Effector memory CD4-positive, alpha-beta T cell (primary cell): Measurements from ENCODE around the gene BCKDHA.
"Not testable (repeated sequence)": the region's sequence is repeated elsewhere in the genome, so short reads cannot be mapped to it uniquely, and the experiment has no call there.

Experiments used
- DNase-seq, 3 donors: peaks; one replicate each; pipeline ENCODE4 v3.0.0-alpha.2; 2020
- H3K27ac ChIP-seq: 2 replicates; pipeline ENCODE4 v1.7.0; 2013; ENCODE audit warnings: mild to moderate bottlenecking, low read length, moderate library complexity; ENCODE audit not compliant: insufficient read depth, poor library complexity, severe bottlenecking
- H3K27me3 ChIP-seq: replicated peaks from 2 replicates; pipeline ENCODE4 v1.7.0; 2013; ENCODE audit warnings: mild to moderate bottlenecking, low read length; ENCODE audit not compliant: insufficient read depth, control insufficient read depth, poor library complexity, severe bottlenecking
- H3K36me3 ChIP-seq: 2 replicates; pipeline ENCODE4 v1.7.0; 2013; ENCODE audit warnings: mild to moderate bottlenecking, low read length, moderate library complexity; ENCODE audit not compliant: control insufficient read depth, insufficient read depth
- H3K4me1 ChIP-seq: 2 replicates; pipeline ENCODE4 v1.7.0; 2013; ENCODE audit warnings: low read length, mild to moderate bottlenecking; ENCODE audit not compliant: control insufficient read depth, insufficient read depth, poor library complexity, severe bottlenecking
- H3K4me3 ChIP-seq: 2 replicates; pipeline ENCODE4 v1.7.0; 2013; ENCODE audit warnings: low read length, low read depth, mild to moderate bottlenecking; ENCODE audit not compliant: insufficient read depth, poor library complexity, severe bottlenecking
- H3K9me3 ChIP-seq: 2 replicates; pipeline ENCODE4 v1.7.0; 2013; ENCODE audit warnings: mild to moderate bottlenecking, low read length, moderate library complexity; ENCODE audit not compliant: control insufficient read depth

The BCKDHA gene

DNA sequence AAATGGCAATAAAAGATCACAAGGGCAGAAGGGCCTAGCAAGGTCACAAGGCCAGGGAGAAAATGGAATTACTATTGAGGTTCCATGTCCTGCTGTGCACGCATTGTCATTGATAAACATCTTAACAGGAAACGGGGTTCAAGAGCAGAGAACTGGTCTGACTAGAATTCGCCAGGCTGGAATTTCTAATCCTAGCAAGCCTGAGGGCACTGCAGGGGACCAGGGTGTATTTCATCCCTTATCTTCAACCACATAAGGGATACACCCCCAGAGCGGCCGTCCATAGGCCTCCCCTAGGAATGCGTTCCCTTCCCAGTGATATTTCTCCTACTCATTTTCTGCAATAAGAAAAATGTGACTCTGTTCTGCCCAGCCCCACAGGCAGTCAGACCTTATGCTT is 64.9 kb downstream of the BCKDHA start:
- peaks cover under 1% of the 10 kb centered on the region for H3K4me1 ChIP-seq
- H3K9me3 ChIP-seq: no peaks in the 10 kb centered on the region
- H3K27ac ChIP-seq: no peak overlapping the region
- no peaks in the 10 kb centered on the region for H3K27me3 ChIP-seq
- H3K4me3 ChIP-seq: no peak overlapping the region
- H3K36me3 ChIP-seq: no peaks in the 10 kb centered on the region
- no peak for DNase-seq

DNA sequence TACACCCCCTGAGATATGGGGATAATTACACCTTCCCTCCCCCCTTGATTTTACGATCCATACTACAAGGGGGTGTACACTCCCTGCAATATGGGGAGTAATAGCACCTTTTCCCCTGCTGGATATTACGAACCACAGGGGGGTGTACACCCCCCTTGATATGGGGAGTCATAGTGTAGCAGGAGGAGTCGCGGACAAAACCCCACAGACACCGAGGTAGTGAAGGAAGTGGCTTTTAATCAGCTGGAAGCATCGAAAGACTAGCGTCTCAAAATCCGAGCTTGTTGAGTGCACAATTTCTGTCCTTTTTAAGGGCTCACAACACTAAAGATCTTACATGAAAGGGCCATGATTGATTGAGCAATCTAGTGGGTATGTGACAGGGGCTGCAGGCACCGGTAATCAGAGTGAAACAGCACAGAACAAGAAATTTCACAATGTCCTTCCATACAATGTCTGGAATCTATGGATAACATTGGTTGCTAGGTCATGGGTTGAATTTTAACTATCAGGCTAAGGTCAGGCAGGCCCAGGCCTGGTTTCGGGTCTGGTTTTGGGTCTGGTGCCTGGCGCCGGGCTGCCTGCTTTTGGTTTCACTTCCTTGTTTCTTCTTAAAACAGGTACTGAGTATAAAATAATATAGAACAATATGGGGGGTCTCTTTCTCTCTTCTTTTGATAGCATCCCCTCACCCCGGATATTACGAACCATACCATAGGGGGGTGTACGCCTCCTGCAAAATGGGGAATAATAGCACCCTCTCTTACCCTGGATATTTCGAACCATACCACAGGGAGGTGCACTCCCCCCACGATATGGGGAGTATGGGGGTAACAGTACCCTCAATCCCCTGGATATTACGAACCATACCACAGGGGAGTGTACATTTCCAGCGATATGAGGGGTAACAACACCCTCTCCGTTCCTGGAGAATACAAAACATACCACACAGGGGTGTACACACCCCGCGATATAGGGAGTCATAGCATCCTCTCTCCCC is 65.9 kb downstream of the BCKDHA start:
- not testable (repeated sequence) for H3K36me3 ChIP-seq, H3K4me1 ChIP-seq, H3K27ac ChIP-seq, H3K9me3 ChIP-seq, H3K4me3 ChIP-seq, DNase-seq, H3K27me3 ChIP-seq
